Stimulated activated CD8-positive, alpha-beta memory T cell treated with anti-CD3 and anti-CD28 coated beads, Interleukin-2, amount 100 ng/mL, for 1 hour (primary cell): ENCODE measurements around the gene EEF1E1.

Experiments
- DNase-seq, 2 donors: peaks; one replicate each; pipeline ENCODE4 v3.0.0-alpha.2; 2020; ENCODE audit warnings: low read depth in 2 of 2

EEF1E1 gene

GRCh38 chr6:8087870-8088754 lies 14.2 kb downstream of the EEF1E1 start:
- no peak for DNase-seq

- DNase-seq, result no peak
Measured at GRCh38 chr6:8086755-8087306, 15.5 kb downstream of the EEF1E1 start.

- no peak for DNase-seq
Measured at GRCh38 chr6:8085053-8085511, 17.3 kb downstream of the EEF1E1 start.

GRCh38 chr6:8084586-8084985 lies 17.8 kb downstream of the EEF1E1 start:
- DNase-seq, result no peak

- DNase-seq, result no peak
Measured at GRCh38 chr6:8082954-8083858, 19.1 kb downstream of the EEF1E1 start.

- no peak for DNase-seq
Measured at GRCh38 chr6:8082572-8082953, 19.8 kb downstream of the EEF1E1 start.

GRCh38 chr6:8080362-8081151 lies 21.8 kb downstream of the EEF1E1 start:
- DNase-seq, result no peak

GRCh38 chr6:8079126-8079525 lies 23.2 kb downstream of the EEF1E1 start:
- DNase-seq, result no peak

- DNase-seq, result no peak
Measured at GRCh38 chr6:8077991-8078390, 24.4 kb downstream of the EEF1E1 start.

GRCh38 chr6:8075704-8076103 lies 26.6 kb downstream of the EEF1E1 start:
- no peak for DNase-seq

GRCh38 chr6:8075185-8075584 lies 27.2 kb downstream of the EEF1E1 start:
- no peak for DNase-seq

GRCh38 chr6:8074213-8074612 lies 28.1 kb downstream of the EEF1E1 start:
- DNase-seq, result no peak

GRCh38 chr6:8073758-8074157 lies 28.6 kb downstream of the EEF1E1 start:
- no peak for DNase-seq

GRCh38 chr6:8070718-8071117 lies 31.6 kb downstream of the EEF1E1 start:
- no peak for DNase-seq

GRCh38 chr6:8069631-8070284 lies 32.6 kb downstream of the EEF1E1 start:
- no peak for DNase-seq

GRCh38 chr6:8069151-8069550 lies 33.2 kb downstream of the EEF1E1 start:
- DNase-seq, result no peak

GRCh38 chr6:8066108-8066507 lies 36.2 kb downstream of the EEF1E1 start:
- DNase-seq, result no peak

- no peak for DNase-seq
Measured at GRCh38 chr6:8065519-8065911, 36.8 kb downstream of the EEF1E1 start.

GRCh38 chr6:8064638-8065518 lies 37.5 kb downstream of the EEF1E1 start:
- DNase-seq, result no peak
